Mesenchymal stem cell (in vitro differentiated cells and primary cell): ENCODE data around the gene SREBF1.

Experiments used
- DNase-seq: peaks from one replicate; pipeline ENCODE4 v3.0.0-alpha.2; 2013
- H2AFZ ChIP-seq: one replicate; pipeline ENCODE4 v1.6.1; 2013; ENCODE audit warnings: low read depth, mild to moderate bottlenecking, control low read depth, inconsistent platforms, low read length, moderate library complexity
- H2AK5ac ChIP-seq: 2 replicates; pipeline ENCODE4 v1.6.1; 2013; ENCODE audit warnings: low read length, moderate library complexity, mild to moderate bottlenecking, inconsistent platforms; ENCODE audit not compliant: severe bottlenecking
- H2BK120ac ChIP-seq: one replicate; pipeline ENCODE4 v1.6.1; 2013; ENCODE audit warnings: low read depth, mild to moderate bottlenecking, inconsistent platforms, low read length, moderate library complexity
- H2BK12ac ChIP-seq, 2 experiments: one replicate each; pipeline ENCODE4 v1.6.1; 2013; ENCODE audit warnings: inconsistent platforms in 2 of 2, low read length in 2 of 2, mild to moderate bottlenecking in 2 of 2, moderate library complexity in 2 of 2, control low read depth in 1 of 2
- H2BK15ac ChIP-seq: one replicate; pipeline ENCODE4 v1.6.1; 2013; ENCODE audit warnings: mild to moderate bottlenecking, low read depth, inconsistent platforms; ENCODE audit not compliant: poor library complexity, severe bottlenecking
- H2BK5ac ChIP-seq: 2 replicates; pipeline ENCODE4 v1.6.1; 2013; ENCODE audit warnings: low read depth, mild to moderate bottlenecking, low read length, control low read depth, inconsistent platforms; ENCODE audit not compliant: poor library complexity, severe bottlenecking
- H3K14ac ChIP-seq, 2 experiments: one replicate each; pipeline ENCODE4 v1.6.1; 2013; ENCODE audit warnings: inconsistent platforms in 2 of 2, low read length in 2 of 2, control low read depth in 1 of 2, mild to moderate bottlenecking in 1 of 2, moderate library complexity in 1 of 2
- H3K18ac ChIP-seq, 2 experiments: one replicate each; pipeline ENCODE4 v1.6.1; 2013; ENCODE audit warnings: inconsistent platforms in 2 of 2, low read length in 2 of 2, control low read depth in 1 of 2, low read depth in 1 of 2, mild to moderate bottlenecking in 1 of 2
- H3K23ac ChIP-seq, 2 experiments: one replicate each; pipeline ENCODE4 v1.6.1; 2013; ENCODE audit warnings: inconsistent platforms in 2 of 2, low read length in 2 of 2, mild to moderate bottlenecking in 2 of 2, moderate library complexity in 2 of 2, control low read depth in 1 of 2
- H3K27ac ChIP-seq: 2 replicates; pipeline ENCODE4 v1.5.1; 2013; ENCODE audit warnings: mild to moderate bottlenecking, moderate library complexity, low read length, control low read depth, inconsistent platforms; ENCODE audit not compliant: poor library complexity, severe bottlenecking
- H3K27me3 ChIP-seq, 2 experiments: 2 replicates each; pipeline versions ENCODE4 v1.6.1 to v1.7.0; 2013; ENCODE audit warnings: low read length in 2 of 2, mild to moderate bottlenecking in 2 of 2, moderate library complexity in 2 of 2, control low read depth in 1 of 2, inconsistent platforms in 1 of 2; ENCODE audit not compliant: control insufficient read depth in 1 of 2, insufficient read depth in 1 of 2
- H3K36me3 ChIP-seq, 2 experiments: 2 replicates each; pipeline versions ENCODE4 v1.6.1 to v1.7.0; 2013; ENCODE audit warnings: low read length in 2 of 2, control low read depth in 1 of 2, inconsistent platforms in 1 of 2, low read depth in 1 of 2, mild to moderate bottlenecking in 1 of 2; ENCODE audit not compliant: insufficient read depth in 2 of 2, control insufficient read depth in 1 of 2
- H3K4ac ChIP-seq, 2 experiments: one replicate each; pipeline ENCODE4 v1.6.1; 2013; ENCODE audit warnings: inconsistent platforms in 2 of 2, low read length in 2 of 2, mild to moderate bottlenecking in 2 of 2, moderate library complexity in 2 of 2, control low read depth in 1 of 2, low read depth in 1 of 2
- H3K4me1 ChIP-seq: 2 replicates; pipeline ENCODE4 v1.6.1; 2013; ENCODE audit warnings: low read depth, low read length, control low read depth; ENCODE audit not compliant: control insufficient read depth, insufficient read depth
- H3K4me2 ChIP-seq: 2 replicates; pipeline ENCODE4 v1.6.1; 2013; ENCODE audit warnings: low read length, mild to moderate bottlenecking, inconsistent platforms; ENCODE audit not compliant: poor library complexity, severe bottlenecking
- H3K4me3 ChIP-seq, 2 experiments: 2 replicates each; pipeline versions ENCODE4 v1.5.1 to v1.7.0; 2013; ENCODE audit warnings: low read length in 2 of 2, mild to moderate bottlenecking in 2 of 2, control low read depth in 1 of 2, low read depth in 1 of 2; ENCODE audit not compliant: insufficient read depth in 1 of 2
- H3K79me1 ChIP-seq: replicated peaks from 2 replicates; pipeline ENCODE4 v1.6.1; 2013; ENCODE audit warnings: mild to moderate bottlenecking, control low read depth, low read length, inconsistent platforms; ENCODE audit not compliant: poor library complexity, severe bottlenecking
- H3K9ac ChIP-seq: 2 replicates; pipeline ENCODE4 v1.7.0; 2013; ENCODE audit warnings: mild to moderate bottlenecking, low read length, moderate library complexity
- H3K9me3 ChIP-seq: 2 replicates; pipeline ENCODE4 v1.7.0; 2013; ENCODE audit warnings: mild to moderate bottlenecking, low read length; ENCODE audit not compliant: control insufficient read depth
- H4K8ac ChIP-seq: one replicate; pipeline ENCODE4 v1.6.1; 2013; ENCODE audit warnings: inconsistent platforms, mild to moderate bottlenecking, low read length, moderate library complexity
- H4K91ac ChIP-seq: one replicate; pipeline ENCODE4 v1.6.1; 2013; ENCODE audit warnings: mild to moderate bottlenecking, low read length, inconsistent platforms
- WGBS: methylation state at CpG from one replicate; pipeline ENCODE4 v1.1.7; 2013; ENCODE audit warnings: mixed read lengths; 5-methylcytosine and 5-hydroxymethylcytosine counted together

Gene SREBF1

DNA sequence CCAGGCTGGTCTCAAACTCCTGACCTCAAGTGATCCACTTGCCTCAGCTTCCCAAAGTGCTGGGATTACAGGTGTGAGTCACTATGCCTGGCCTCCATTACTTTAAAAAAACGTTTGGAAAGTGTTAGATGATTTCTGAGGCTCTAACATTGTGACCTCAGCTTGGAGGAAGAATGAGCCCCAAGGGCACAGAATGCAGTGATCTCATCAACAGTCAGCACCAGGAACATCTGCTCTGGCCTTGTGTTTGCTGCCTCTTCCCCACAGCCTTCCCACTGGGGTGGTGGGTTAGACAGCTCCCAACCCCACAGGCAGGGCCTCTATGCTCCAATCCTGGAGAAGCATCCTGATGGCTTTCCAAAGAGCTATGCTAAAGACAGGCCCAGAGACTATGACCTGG is 37.7 kb upstream of the SREBF1 start:
- Histone ChIP-seq H2BK15ac (no peak overlapping the region), H2AFZ (no peak overlapping the region), H3K27me3 (no peaks in the 10 kb centered on the region), H3K4me1 (peaks cover 35% of the 10 kb centered on the region), H2BK120ac (no peak overlapping the region), H3K9me3 (peaks cover 3% of the 10 kb centered on the region), H3K9ac (no peak overlapping the region), H3K27ac (no peak overlapping the region), H3K4me2 (no peak overlapping the region), H3K4me3 (no peak overlapping the region), H2BK12ac (no peak overlapping the region), H3K18ac (no peak overlapping the region), H3K4ac (no peak overlapping the region), H3K23ac (no peak overlapping the region), H4K91ac (no peak overlapping the region), H2BK5ac (no peak overlapping the region), H3K79me1 (peaks cover 4% of the 10 kb centered on the region), H3K36me3 (peaks cover 35 to 45% of the 10 kb centered on the region in 2 experiments), H2AK5ac (no peak overlapping the region), H3K14ac (no peak overlapping the region), H4K8ac (no peak overlapping the region)
- 0% methylated on average over 1 of the region's 1 CpG for WGBS
- DNase-seq, result peak; percentile 86

GRCh38 chr17:17873450-17873991 is 36.7 kb upstream of the SREBF1 start:
- Histone ChIP-seq H3K9ac (no peak overlapping the region), H2AFZ (no peak overlapping the region), H2BK15ac (no peak overlapping the region), H4K8ac (no peak overlapping the region), H3K27ac (no peak overlapping the region), H4K91ac (no peak overlapping the region), H3K4me2 (no peak overlapping the region), H3K23ac (no peak overlapping the region), H3K18ac (peak overlapping the region; percentile 40 to 73), H2AK5ac (no peak overlapping the region), H3K27me3 (no peaks in the 10 kb centered on the region), H3K14ac (no peak overlapping the region), H2BK12ac (no peak overlapping the region), H2BK120ac (no peak overlapping the region), H3K4me3 (no peak overlapping the region), H3K36me3 (peaks cover 25 to 43% of the 10 kb centered on the region in 2 experiments), H3K4ac (no peak overlapping the region), H2BK5ac (no peak overlapping the region), H3K79me1 (peaks cover 4% of the 10 kb centered on the region), H3K4me1 (peaks cover 28% of the 10 kb centered on the region), H3K9me3 (peaks cover 3% of the 10 kb centered on the region)
- DNase-seq, result no peak
- WGBS, result 81% methylated on average over 5 of the region's 8 CpGs

DNA sequence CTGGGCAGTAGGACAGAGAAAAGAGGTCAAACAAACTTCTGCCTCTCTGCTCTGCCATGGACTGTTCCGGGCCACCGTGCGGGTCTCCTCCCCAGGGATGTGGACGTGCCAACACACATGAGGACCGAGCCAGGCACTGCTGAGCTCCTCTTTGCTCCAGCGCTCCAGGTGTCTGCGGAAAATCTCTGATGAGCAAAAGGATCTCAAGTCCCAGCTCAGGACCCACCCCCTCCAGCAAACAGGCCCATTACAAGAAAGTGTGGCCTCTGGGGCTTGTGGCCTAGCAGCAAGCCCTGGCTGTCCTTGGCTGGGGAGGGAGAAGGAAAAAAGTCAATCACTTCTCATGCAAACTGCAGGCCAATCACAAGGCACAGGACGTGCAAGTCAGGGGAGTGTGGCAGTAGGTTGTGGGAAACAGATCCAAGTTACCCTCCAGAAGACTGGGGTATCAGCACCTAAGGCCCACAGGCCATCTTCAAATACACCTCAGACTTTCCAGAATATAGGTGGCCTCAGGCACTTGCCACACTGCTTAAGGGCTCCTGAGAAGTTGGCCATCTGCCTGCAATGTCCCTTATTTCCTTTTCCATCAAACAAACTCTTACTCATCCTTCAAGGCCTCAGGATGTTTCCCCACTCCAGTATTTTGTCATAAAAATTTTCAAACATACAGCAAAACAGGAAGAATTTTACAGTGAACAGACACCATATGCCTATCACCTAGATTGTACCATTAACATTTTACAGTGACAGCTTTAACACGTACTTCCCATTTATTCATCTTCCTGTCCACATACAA is 36.0 kb upstream of the SREBF1 start:
- H3K9ac ChIP-seq, result peak overlapping the region; percentile 17
- no peak overlapping the region for H2BK5ac ChIP-seq
- H3K27me3 ChIP-seq, result no peaks in the 10 kb centered on the region
- peak overlapping the region; percentile 25 to 66 for H2BK12ac ChIP-seq
- H3K23ac ChIP-seq, result peak overlapping the region in 1 of 2 experiments; percentile 10
- H3K27ac ChIP-seq, result no peak overlapping the region
- no peak overlapping the region for H2BK15ac ChIP-seq
- peaks cover 3% of the 10 kb centered on the region for H3K9me3 ChIP-seq
- H2AFZ ChIP-seq, result no peak overlapping the region
- H3K4me1 ChIP-seq, result peaks cover 22% of the 10 kb centered on the region
- H3K79me1 ChIP-seq, result peaks cover 4% of the 10 kb centered on the region
- peak overlapping the region in 1 of 2 experiments; percentile 64 for H3K4ac ChIP-seq
- H4K91ac ChIP-seq, result peak overlapping the region; percentile 16
- 92% methylated on average over 9 of the region's 9 CpGs for WGBS
- H3K36me3 ChIP-seq, result peaks cover 28 to 44% of the 10 kb centered on the region in 2 experiments
- H2BK120ac ChIP-seq, result no peak overlapping the region
- peak overlapping the region in 1 of 2 experiments; percentile 80 for H3K14ac ChIP-seq
- no peak overlapping the region for H2AK5ac ChIP-seq
- peak; percentile 82 for DNase-seq
- H4K8ac ChIP-seq, result peak overlapping the region; percentile 9
- no peak overlapping the region for H3K4me3 ChIP-seq
- H3K4me2 ChIP-seq, result no peak overlapping the region
- H3K18ac ChIP-seq, result peak overlapping the region; percentile 40 to 76

GRCh38 chr17:17871913-17872312 is 35.1 kb upstream of the SREBF1 start:
- no peak overlapping the region for H2BK5ac ChIP-seq
- H4K8ac ChIP-seq, result no peak overlapping the region
- no peak overlapping the region for H2BK15ac ChIP-seq
- no peak overlapping the region for H2AFZ ChIP-seq
- H3K23ac ChIP-seq, result no peak overlapping the region
- H3K4me3 ChIP-seq, result no peak overlapping the region
- no peak overlapping the region for H3K4ac ChIP-seq
- H3K27me3 ChIP-seq, result no peaks in the 10 kb centered on the region
- peak; percentile 57 for DNase-seq
- peak overlapping the region; percentile 17 for H3K9ac ChIP-seq
- H3K27ac ChIP-seq, result no peak overlapping the region
- H3K4me2 ChIP-seq, result no peak overlapping the region
- peaks cover 3% of the 10 kb centered on the region for H3K9me3 ChIP-seq
- H3K4me1 ChIP-seq, result peaks cover 15% of the 10 kb centered on the region
- peaks cover 4% of the 10 kb centered on the region for H3K79me1 ChIP-seq
- H4K91ac ChIP-seq, result no peak overlapping the region
- H3K18ac ChIP-seq, result no peak overlapping the region
- WGBS, result 61% methylated on average over 2 of the region's 3 CpGs
- H2BK120ac ChIP-seq, result no peak overlapping the region
- H2BK12ac ChIP-seq, result no peak overlapping the region
- H3K36me3 ChIP-seq, result peaks cover 37 to 45% of the 10 kb centered on the region in 2 experiments
- no peak overlapping the region for H3K14ac ChIP-seq
- H2AK5ac ChIP-seq, result no peak overlapping the region
